Gastrocnemius medialis (tissue), 4 donors: Measurements from ENCODE around the gene RELL1. TPM values are rescaled to one million over a fixed set of nuclear protein-coding genes. Genes with fewer than 3 reads are reported as not detected.

Experiments
- ATAC-seq, 2 donors: fragments of 150-250 bp; one replicate each; pipeline ENCODE4 v1.9.1; 2016
- DNase-seq, 2 donors: peaks; one replicate each; pipeline ENCODE4 v3.0.0-alpha.2; 2019
- H3K27ac ChIP-seq, 4 donors: fragments of 200-600 bp; sonication (generic); 1 replicate in 1 of 4; 2 replicates in 3 of 4; pipeline ENCODE4 v1.5.1; 2016 to 2018; ENCODE audit warnings: mild to moderate bottlenecking in 2 of 4, moderate library complexity in 1 of 4
- H3K27me3 ChIP-seq, 3 donors: fragments of 200-600 bp; sonication (generic) in 2 of 3; 1 replicate in 1 of 3; 2 replicates in 2 of 3; pipeline versions ENCODE4 v1.5.1 to v1.6.0; 2016 to 2019; ENCODE audit warnings: mild to moderate bottlenecking in 1 of 3, moderate library complexity in 1 of 3
- H3K36me3 ChIP-seq, 2 donors: fragments of 200-600 bp; sonication (generic) in 1 of 2; one replicate each; pipeline ENCODE4 v1.5.1; 2017 to 2018
- H3K4me1 ChIP-seq, 2 donors: fragments of 200-600 bp; sonication (generic) in 1 of 2; one replicate each; pipeline ENCODE4 v1.5.1; 2016 to 2017; ENCODE audit warnings: mild to moderate bottlenecking in 2 of 2
- H3K4me3 ChIP-seq, 4 donors: fragments of 200-600 bp; sonication (generic) in 3 of 4; 1 replicate in 1 of 4; 2 replicates in 3 of 4; pipeline ENCODE4 v1.5.1; 2016 to 2019; ENCODE audit warnings: mild to moderate bottlenecking in 2 of 4
- H3K9me3 ChIP-seq, 3 donors: fragments of 200-600 bp; sonication (generic) in 2 of 3; 1 replicate in 1 of 3; 2 replicates in 2 of 3; pipeline ENCODE4 v1.5.1; 2016 to 2019
- POLR2A ChIP-seq, 2 donors: fragments of 450-650 bp; IDR thresholded peaks; one replicate each; pipeline ENCODE4 v1.6.1; 2017; ENCODE audit warnings: antibody characterized with exemption in 2 of 2, mild to moderate bottlenecking in 2 of 2, moderate library complexity in 2 of 2
- in situ Hi-C, 4 donors: fragments of 200-750 bp; cut with MboI; loops; one replicate each; pipeline versions ENCODE4 v1.15.0 to v1.8.0; 2017; ENCODE audit warnings: low sequenced_read_pairs in 4 of 4
- intact Hi-C: fragments of 100-400 bp; cut with DNase I; formaldehyde crosslinking; loops from one replicate; pipeline ENCODE4 v1.15.1; 2023; ENCODE audit warnings: low total_unique reads
- total RNA-seq, 4 donors: library from RNA; depleted of rRNA; stranded (reverse); fragments of >200 nt; gene quantifications; one replicate each; pipeline versions ENCODE4 v1.1.0 to v1.2.3, GENCODE V29; 2016
- TF ChIP-seq, protein P1 (sequence below), 5 experiments: fragments of 450-650 bp in 3 of 5; fragments of 200-600 bp in 2 of 5; sonication (generic) in 2 of 5; IDR thresholded peaks in 4 of 5; conservative IDR thresholded peaks in 1 of 5; 1 replicate in 4 of 5; 2 replicates in 1 of 5; pipeline ENCODE4 v1.5.1; 2016 to 2019; ENCODE audit warnings: antibody characterized with exemption in 5 of 5, mild to moderate bottlenecking in 3 of 5, moderate library complexity in 3 of 5

RELL1 gene
- total RNA-seq, 4 donors from 2014 or later: 13.7 to 36.3 (median 27.8) TPM

- no peaks in the 10 kb centered on the region for H3K36me3 ChIP-seq
- no peak for TF ChIP-seq POLR2A (IDR thresholded peaks at IDR 0.05)
- TF ChIP-seq, protein P1, sequence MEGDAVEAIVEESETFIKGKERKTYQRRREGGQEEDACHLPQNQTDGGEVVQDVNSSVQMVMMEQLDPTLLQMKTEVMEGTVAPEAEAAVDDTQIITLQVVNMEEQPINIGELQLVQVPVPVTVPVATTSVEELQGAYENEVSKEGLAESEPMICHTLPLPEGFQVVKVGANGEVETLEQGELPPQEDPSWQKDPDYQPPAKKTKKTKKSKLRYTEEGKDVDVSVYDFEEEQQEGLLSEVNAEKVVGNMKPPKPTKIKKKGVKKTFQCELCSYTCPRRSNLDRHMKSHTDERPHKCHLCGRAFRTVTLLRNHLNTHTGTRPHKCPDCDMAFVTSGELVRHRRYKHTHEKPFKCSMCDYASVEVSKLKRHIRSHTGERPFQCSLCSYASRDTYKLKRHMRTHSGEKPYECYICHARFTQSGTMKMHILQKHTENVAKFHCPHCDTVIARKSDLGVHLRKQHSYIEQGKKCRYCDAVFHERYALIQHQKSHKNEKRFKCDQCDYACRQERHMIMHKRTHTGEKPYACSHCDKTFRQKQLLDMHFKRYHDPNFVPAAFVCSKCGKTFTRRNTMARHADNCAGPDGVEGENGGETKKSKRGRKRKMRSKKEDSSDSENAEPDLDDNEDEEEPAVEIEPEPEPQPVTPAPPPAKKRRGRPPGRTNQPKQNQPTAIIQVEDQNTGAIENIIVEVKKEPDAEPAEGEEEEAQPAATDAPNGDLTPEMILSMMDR (IDR thresholded peaks at IDR 0.05 in 4 of 5, conservative IDR thresholded peaks at IDR 0.05 in 1 of 5): no peak
- H3K9me3 ChIP-seq: no peaks in the 10 kb centered on the region
- intact Hi-C loops: no loop called here
- H3K4me1 ChIP-seq: peaks cover 84 to 90% of the 10 kb centered on the region in 2 donors
- no peak for ATAC-seq
- no peaks in the 10 kb centered on the region for H3K27me3 ChIP-seq
- no peak for DNase-seq
- in situ Hi-C loops: no loop called here
- peak overlapping the region in 1 of 4 donors; percentile 9 for H3K4me3 ChIP-seq
- H3K27ac ChIP-seq: peak overlapping the region; percentile 72 to 83 (median 80)
These were observed 22.6 kb downstream of the RELL1 start for GRCh38 chr4:37663552-37663951.

- TF ChIP-seq, protein P1 (IDR thresholded peaks at IDR 0.05 in 4 of 5, conservative IDR thresholded peaks at IDR 0.05 in 1 of 5): no peak
- TF ChIP-seq POLR2A (IDR thresholded peaks at IDR 0.05): no peak
- H3K4me1 ChIP-seq: peaks cover 90 to 93% of the 10 kb centered on the region in 2 donors
- DNase-seq (no peak), ATAC-seq (no peak)
- no peaks in the 10 kb centered on the region for H3K36me3 ChIP-seq
- peak overlapping the region; percentile 72 to 83 (median 80) for H3K27ac ChIP-seq
- H3K4me3 ChIP-seq: peak overlapping the region in 2 of 4 donors; percentile 9 to 11
- in situ Hi-C loops (no loop called here), intact Hi-C loops (no loop called here)
- no peaks in the 10 kb centered on the region for H3K27me3 ChIP-seq
- H3K9me3 ChIP-seq: no peaks in the 10 kb centered on the region
These were observed 23.2 kb downstream of the RELL1 start for GRCh38 chr4:37662861-37663390.

DNA sequence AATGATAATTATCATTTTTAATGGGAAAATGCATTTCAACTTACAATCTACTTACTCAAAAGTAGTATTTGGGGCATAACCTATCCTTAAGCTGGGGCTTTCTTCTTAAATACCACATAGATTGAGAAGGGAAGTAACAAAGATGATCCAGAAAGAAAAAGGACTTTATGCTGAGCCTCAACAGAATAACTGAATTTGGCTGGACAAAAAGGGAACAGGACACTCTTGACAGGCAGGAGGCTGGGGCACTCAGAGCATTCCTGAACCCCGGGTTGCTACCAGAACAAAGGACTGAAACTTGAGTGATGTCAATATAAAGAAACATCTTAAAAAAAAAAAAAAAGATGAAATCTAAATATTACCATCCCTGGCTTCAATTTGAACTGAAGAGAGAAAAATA is 23.9 kb downstream of the RELL1 start:
- H3K27me3 ChIP-seq: no peaks in the 10 kb centered on the region
- H3K9me3 ChIP-seq: no peaks in the 10 kb centered on the region
- no peak for DNase-seq
- TF ChIP-seq POLR2A (IDR thresholded peaks at IDR 0.05): no peak
- TF ChIP-seq, protein P1 (IDR thresholded peaks at IDR 0.05 in 4 of 5, conservative IDR thresholded peaks at IDR 0.05 in 1 of 5): no peak
- intact Hi-C loops (no loop called here), in situ Hi-C loops (no loop called here)
- peaks cover 87 to 88% of the 10 kb centered on the region in 2 donors for H3K4me1 ChIP-seq
- no peak for ATAC-seq
- H3K36me3 ChIP-seq: no peaks in the 10 kb centered on the region
- no peak overlapping the region for H3K4me3 ChIP-seq
- H3K27ac ChIP-seq: peak overlapping the region; percentile 72 to 83 (median 80)

- no peaks in the 10 kb centered on the region for H3K36me3 ChIP-seq
- intact Hi-C loops: no loop called here
- DNase-seq (no peak), ATAC-seq (peak in 1 of 2 donors; percentile 57)
- in situ Hi-C loops: no loop called here
- no peaks in the 10 kb centered on the region for H3K27me3 ChIP-seq
- no peak for TF ChIP-seq POLR2A (IDR thresholded peaks at IDR 0.05)
- no peaks in the 10 kb centered on the region for H3K9me3 ChIP-seq
- peak overlapping the region; percentile 72 to 83 (median 80) for H3K27ac ChIP-seq
- no peak overlapping the region for H3K4me3 ChIP-seq
- H3K4me1 ChIP-seq: peaks cover 82 to 83% of the 10 kb centered on the region in 2 donors
These were observed 24.4 kb downstream of the RELL1 start for GRCh38 chr4:37661772-37662171.

- no peaks in the 10 kb centered on the region for H3K27me3 ChIP-seq
- no peaks in the 10 kb centered on the region for H3K9me3 ChIP-seq
- TF ChIP-seq POLR2A (IDR thresholded peaks at IDR 0.05): no peak
- TF ChIP-seq, protein P1 (IDR thresholded peaks at IDR 0.05 in 4 of 5, conservative IDR thresholded peaks at IDR 0.05 in 1 of 5): no peak
- no peak overlapping the region for H3K27ac ChIP-seq
- in situ Hi-C loops (no loop called here), intact Hi-C loops (no loop called here)
- DNase-seq (no peak), ATAC-seq (no peak)
- H3K4me3 ChIP-seq: no peak overlapping the region
- H3K36me3 ChIP-seq: no peaks in the 10 kb centered on the region
- peaks cover 65 to 72% of the 10 kb centered on the region in 2 donors for H3K4me1 ChIP-seq
These were observed 26.5 kb downstream of the RELL1 start for GRCh38 chr4:37659696-37660095.
